ENCODE measurements around the gene AFP. TPM values are rescaled to one million over a fixed set of nuclear protein-coding genes. Genes with fewer than 3 reads are reported as not detected.

The AFP gene
- total and polyA plus RNA-seq, 7 donors = not detected

- Histone ChIP-seq H3K27ac (no peak overlapping the region), H3K27me3 (no peaks in the 10 kb centered on the region), H3K36me3 (no peaks in the 10 kb centered on the region), H3K4me1 (no peaks in the 10 kb centered on the region), H3K4me3 (no peak overlapping the region), H3K9me3 (no peaks in the 10 kb centered on the region)
- DNase-seq = no peak
- intact Hi-C loops (cut with DNase I) = no loop called here
- no peak for TF ChIP-seq EP300 (IDR thresholded peaks at IDR 0.05)
- no peak for TF ChIP-seq POLR2AphosphoS5 (IDR thresholded peaks at IDR 0.05)
- TF ChIP-seq CTCF (IDR thresholded peaks at IDR 0.05) = no peak
- TF ChIP-seq POLR2A (IDR thresholded peaks at IDR 0.05) = no peak
- WGBS, 2 donors = 19 to 62% methylated on average over 2 of the region's 2 CpGs
Measured at GRCh38 chr4:73452953-73453700, 17.1 kb downstream of the AFP start.

GRCh38 chr4:73453701-73454005 is 17.6 kb downstream of the AFP start:
- no peak for DNase-seq
- no peak overlapping the region for H3K27ac ChIP-seq
- no peaks in the 10 kb centered on the region for H3K4me1 ChIP-seq
- H3K9me3 ChIP-seq = no peaks in the 10 kb centered on the region
- no peak for TF ChIP-seq EP300 (IDR thresholded peaks at IDR 0.05)
- no peaks in the 10 kb centered on the region for H3K36me3 ChIP-seq
- H3K4me3 ChIP-seq = no peak overlapping the region
- intact Hi-C loops (cut with DNase I) = no loop called here
- H3K27me3 ChIP-seq = no peaks in the 10 kb centered on the region

GRCh38 chr4:73454920-73455319 is 18.9 kb downstream of the AFP start:
- H3K27me3 ChIP-seq = no peaks in the 10 kb centered on the region
- H3K4me3 ChIP-seq = no peak overlapping the region
- H3K9me3 ChIP-seq = no peaks in the 10 kb centered on the region
- DNase-seq = no peak
- H3K36me3 ChIP-seq = no peaks in the 10 kb centered on the region
- no peak overlapping the region for H3K27ac ChIP-seq
- WGBS, 2 donors = 71 to 85% methylated on average over 3 of the region's 3 CpGs
- intact Hi-C loops (cut with DNase I) = no loop called here
- no peak for TF ChIP-seq POLR2A (IDR thresholded peaks at IDR 0.05)
- TF ChIP-seq CTCF (IDR thresholded peaks at IDR 0.05) = no peak
- TF ChIP-seq EP300 (IDR thresholded peaks at IDR 0.05) = no peak
- no peak for TF ChIP-seq POLR2AphosphoS5 (IDR thresholded peaks at IDR 0.05)
- H3K4me1 ChIP-seq = no peaks in the 10 kb centered on the region

GRCh38 chr4:73456177-73457022 is 20.4 kb downstream of the AFP start:
- intact Hi-C loops (cut with DNase I) = no loop called here
- DNase-seq = no peak
- Histone ChIP-seq H3K9me3 (no peaks in the 10 kb centered on the region), H3K4me1 (no peaks in the 10 kb centered on the region), H3K27ac (no peak overlapping the region), H3K4me3 (no peak overlapping the region), H3K36me3 (no peaks in the 10 kb centered on the region), H3K27me3 (no peaks in the 10 kb centered on the region)
- TF ChIP-seq POLR2AphosphoS5 (IDR thresholded peaks at IDR 0.05) (no peak), CTCF (IDR thresholded peaks at IDR 0.05) (no peak), EP300 (IDR thresholded peaks at IDR 0.05) (no peak), POLR2A (IDR thresholded peaks at IDR 0.05) (no peak)
- WGBS, 2 donors = 89 to 90% methylated on average over 5 of the region's 5 CpGs

- no peaks in the 10 kb centered on the region for H3K36me3 ChIP-seq
- H3K27me3 ChIP-seq = no peaks in the 10 kb centered on the region
- intact Hi-C loops (cut with DNase I) = no loop called here
- no peak for DNase-seq
- H3K4me1 ChIP-seq = no peaks in the 10 kb centered on the region
- H3K9me3 ChIP-seq = no peaks in the 10 kb centered on the region
- H3K4me3 ChIP-seq = no peak overlapping the region
- H3K27ac ChIP-seq = no peak overlapping the region
- WGBS, 2 donors = 89 to 90% methylated on average over 4 of the region's 4 CpGs
- TF ChIP-seq POLR2A (IDR thresholded peaks at IDR 0.05) (no peak), POLR2AphosphoS5 (IDR thresholded peaks at IDR 0.05) (no peak), EP300 (IDR thresholded peaks at IDR 0.05) (no peak), CTCF (IDR thresholded peaks at IDR 0.05) (no peak)
Measured at GRCh38 chr4:73458184-73459047, 22.4 kb downstream of the AFP start.
